Measurements from ENCODE around the gene PPL.

The PPL gene

DNA sequence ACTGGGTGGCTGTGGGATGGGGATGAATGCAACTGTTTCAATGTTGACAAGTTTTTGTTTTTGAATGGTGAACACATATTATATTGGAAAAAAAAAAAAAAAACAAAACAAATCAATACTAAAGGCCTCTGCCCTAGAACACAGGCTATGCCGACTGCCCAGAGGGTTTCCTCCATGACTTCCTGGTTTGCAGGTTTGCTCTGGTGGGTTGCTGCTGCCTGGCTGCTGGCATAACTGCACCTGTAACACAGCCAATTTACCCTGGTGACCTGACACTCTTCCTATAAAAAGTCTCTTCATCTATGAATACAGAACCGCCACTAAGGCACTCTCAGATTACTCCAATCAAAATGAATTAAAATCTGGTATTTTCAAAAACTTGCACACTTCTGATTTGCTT lies 100.2 kb downstream of the PPL start:
- in situ Hi-C loops (cut with MboI; ENCODE audit: low sequenced_read_pairs), result no loop called here

DNA sequence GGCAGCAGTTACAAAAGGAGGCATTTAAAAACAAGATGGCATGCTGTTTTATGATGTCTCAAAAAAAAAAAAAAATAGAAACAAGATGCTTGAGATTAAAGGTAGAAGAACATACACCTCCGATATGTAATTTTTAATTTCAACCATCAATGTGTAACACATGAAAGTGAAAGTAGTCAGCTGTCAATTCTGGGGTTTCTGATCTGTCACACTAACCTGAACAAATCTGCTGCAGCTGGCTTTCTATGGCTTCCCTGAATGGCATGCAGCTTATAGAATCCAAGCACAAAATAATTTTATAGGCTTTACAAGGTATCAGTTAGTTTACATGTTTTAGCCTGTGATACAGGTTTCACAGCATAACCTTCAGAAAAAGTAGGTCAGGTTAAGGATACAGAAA lies 103.4 kb downstream of the PPL start:
- in situ Hi-C loops (cut with MboI; ENCODE audit: low sequenced_read_pairs), result no loop called here

GRCh38 chr16:4832698-4833343 lies 104.1 kb downstream of the PPL start:
- in situ Hi-C loops (cut with MboI; ENCODE audit: low sequenced_read_pairs), result no loop called here

Measured in HL-60/S4 treated with retinoic acid at 250 ng/mL for 4 days and 3 days (cell line).